ENCODE data around the gene BRME1.

The BRME1 gene

GRCh38 chr19:13887018-13887436 is 18.9 kb downstream of the BRME1 start:
- no peak for DNase-seq

- DNase-seq = peak; percentile 16
Measured at GRCh38 chr19:13885826-13886365, 20.0 kb downstream of the BRME1 start.

GRCh38 chr19:13884726-13885591 is 21.0 kb downstream of the BRME1 start:
- DNase-seq = no peak

GRCh38 chr19:13883516-13884064 is 22.3 kb downstream of the BRME1 start:
- DNase-seq = no peak

GRCh38 chr19:13882836-13883235 is 23.1 kb downstream of the BRME1 start:
- no peak for DNase-seq

GRCh38 chr19:13882419-13882795 is 23.5 kb downstream of the BRME1 start:
- DNase-seq = no peak

GRCh38 chr19:13881692-13882418 is 24.1 kb downstream of the BRME1 start:
- DNase-seq = peak; percentile 69

GRCh38 chr19:13881251-13881691 is 24.6 kb downstream of the BRME1 start:
- DNase-seq = peak; percentile 69

- peak; percentile 93 for DNase-seq
Measured at GRCh38 chr19:13880059-13881043, 25.6 kb downstream of the BRME1 start.

- no peak for DNase-seq
Measured at GRCh38 chr19:13877303-13877702, 28.6 kb downstream of the BRME1 start.

GRCh38 chr19:13876834-13877233 is 29.1 kb downstream of the BRME1 start, which contains the start of gene NANOS3:
NANOS3 (plus strand) TSS chr19:13877134; CDS start chr19:13877249, 115 bp downstream.
- no peak for DNase-seq

GRCh38 chr19:13875824-13876223 is 30.1 kb downstream of the BRME1 start:
- no peak for DNase-seq

GRCh38 chr19:13873834-13874515 is 31.9 kb downstream of the BRME1 start:
- no peak for DNase-seq

GRCh38 chr19:13872695-13873389 is 33.1 kb downstream of the BRME1 start:
- DNase-seq = no peak

- no peak for DNase-seq
Measured at GRCh38 chr19:13872339-13872694, 33.6 kb downstream of the BRME1 start.

GRCh38 chr19:13870873-13871272 is 35.0 kb downstream of the BRME1 start:
- DNase-seq = no peak

- no peak for DNase-seq
Measured at GRCh38 chr19:13869281-13869680, 36.6 kb downstream of the BRME1 start.

- DNase-seq = no peak
Measured at GRCh38 chr19:13868663-13869062, 37.3 kb downstream of the BRME1 start.

- no peak for DNase-seq
Measured at GRCh38 chr19:13866463-13867046, 39.4 kb downstream of the BRME1 start.

Data from GDM1 (cell line).